ENCODE data around the gene STMN1. TPM values are rescaled to one million over a fixed set of nuclear protein-coding genes. Genes with fewer than 3 reads are reported as not detected.

Gene STMN1
- total and polyA plus RNA-seq, 2 of the 8 experiments (the other 6 are each of a cell fraction or from before 2014, with no cell fraction given), result 116 to 564 TPM

DNA sequence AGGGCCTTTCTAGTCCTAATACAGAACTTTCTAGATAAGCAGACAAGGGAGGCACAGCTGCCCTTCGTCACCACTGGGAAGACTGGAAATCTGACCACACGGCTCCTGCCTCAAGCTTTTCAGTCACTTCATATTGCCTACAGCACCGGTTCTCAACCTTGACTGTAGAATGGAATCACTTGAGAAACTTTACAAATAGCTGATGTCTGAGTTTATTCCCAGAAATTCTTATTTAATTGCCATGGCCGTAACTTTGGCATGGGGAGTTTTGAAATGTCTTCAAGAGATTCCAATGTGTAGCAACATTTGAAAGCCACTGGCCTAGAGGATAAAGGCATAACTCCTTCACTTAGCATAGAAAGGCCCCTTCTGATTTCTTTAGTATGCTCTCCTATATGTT, 42.4 kb upstream of the STMN1 start:
- POLR2A ChIA-PET (ENCODE audit: partially characterized antibody), result no interaction called here
- TF ChIP-seq RXRA (IDR thresholded peaks at IDR 0.05; ENCODE audit: insufficient read depth, low read depth, low read length) (no peak), CEBPB (IDR thresholded peaks at IDR 0.05; ENCODE audit: low read depth, low read length) (no peak), RBBP5 (IDR thresholded peaks at IDR 0.05; ENCODE audit: borderline replicate concordance, low read depth, low read length) (no peak), SIRT6 (IDR thresholded peaks at IDR 0.05; ENCODE audit: low read length) (no peak)
- TF ChIP-seq, protein P1, sequence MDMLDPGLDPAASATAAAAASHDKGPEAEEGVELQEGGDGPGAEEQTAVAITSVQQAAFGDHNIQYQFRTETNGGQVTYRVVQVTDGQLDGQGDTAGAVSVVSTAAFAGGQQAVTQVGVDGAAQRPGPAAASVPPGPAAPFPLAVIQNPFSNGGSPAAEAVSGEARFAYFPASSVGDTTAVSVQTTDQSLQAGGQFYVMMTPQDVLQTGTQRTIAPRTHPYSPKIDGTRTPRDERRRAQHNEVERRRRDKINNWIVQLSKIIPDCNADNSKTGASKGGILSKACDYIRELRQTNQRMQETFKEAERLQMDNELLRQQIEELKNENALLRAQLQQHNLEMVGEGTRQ (IDR thresholded peaks at IDR 0.05; ENCODE audit: low read length), result no peak

More for the DNA sequence above, 42.4 kb upstream of the STMN1 start:
- H3K36me3 ChIP-seq (ENCODE audit: control insufficient read depth in 2 of 4, insufficient read depth in 4 of 4, low read length in 3 of 4), result no peaks in the 10 kb centered on the region
- H3K23me2 ChIP-seq (ENCODE audit: low read depth, low read length), result no peaks in the 10 kb centered on the region
- no peak overlapping the region for H3K56ac ChIP-seq (replicated peaks; ENCODE audit: insufficient read length, low read depth, low read length)
- no peak overlapping the region for H2BK5ac ChIP-seq (ENCODE audit: low read depth, low read length)
- no peak overlapping the region for H3K4ac ChIP-seq (replicated peaks; ENCODE audit: insufficient read length, low read depth, low read length)
- no peak for FAIRE-seq
- H3K79me2 ChIP-seq (ENCODE audit: control insufficient read depth in 1 of 2, insufficient read depth in 2 of 2, low read length in 2 of 2), result no peaks in the 10 kb centered on the region
- no peak overlapping the region for H4K8ac ChIP-seq (ENCODE audit: extremely low read depth, insufficient read depth, low read length)
- no peak overlapping the region for H2BK12ac ChIP-seq (ENCODE audit: low read depth, low read length)
- H3K4me3 ChIP-seq (ENCODE audit: extremely low read depth in 1 of 4, insufficient read depth in 2 of 4, low read depth in 3 of 4, low read length in 4 of 4), result no peak overlapping the region
- H3K4me1 ChIP-seq (replicated peaks in 1 of 4; ENCODE audit: control insufficient read depth in 3 of 4, insufficient read depth in 4 of 4, low read length in 3 of 4), result no peaks in the 10 kb centered on the region
- no peak overlapping the region for H2BK120ac ChIP-seq (replicated peaks; ENCODE audit: low read depth, low read length)
- H3K18ac ChIP-seq (ENCODE audit: extremely low read depth, low read length), result no peak overlapping the region
- no peak overlapping the region for H4K91ac ChIP-seq (replicated peaks; ENCODE audit: insufficient read length, low read length)
- no peak overlapping the region for H3K4me2 ChIP-seq (ENCODE audit: insufficient read depth in 1 of 2, low read depth in 2 of 2, low read length in 2 of 2)
- H3K79me1 ChIP-seq (ENCODE audit: low read depth, low read length), result no peaks in the 10 kb centered on the region
- H3K27me3 ChIP-seq (replicated peaks in 1 of 4; ENCODE audit: control insufficient read depth in 3 of 4, extremely low read depth in 1 of 4, insufficient read depth in 3 of 4, low read length in 3 of 4), result no peaks in the 10 kb centered on the region
- no peaks in the 10 kb centered on the region for H4K20me1 ChIP-seq (replicated peaks in 1 of 2; ENCODE audit: control insufficient read depth in 1 of 2, insufficient read depth in 2 of 2, low read length in 2 of 2)
- H2AFZ ChIP-seq (ENCODE audit: low read length), result no peak overlapping the region
- no peak overlapping the region for H2AK5ac ChIP-seq (ENCODE audit: low read depth, low read length)
- H2BK20ac ChIP-seq (ENCODE audit: low read length), result no peak overlapping the region
- 87% methylated on average over 4 of the region's 4 CpGs; no CpG with 5 or more reads in 1 of the 2 experiments for WGBS, 2 experiments (ENCODE audit: extremely low coverage in 1 of 2, insufficient coverage in 1 of 2, insufficient read length in 1 of 2, insufficient replicate concordance in 2 of 2, low coverage in 1 of 2, low lambda C conversion rate in 2 of 2, missing lambda C conversion rate in 1 of 2)
- H2BK15ac ChIP-seq (ENCODE audit: low read length), result no peak overlapping the region
- H4K5ac ChIP-seq (ENCODE audit: insufficient read length, low read depth, low read length), result no peak overlapping the region
- H3K23ac ChIP-seq (ENCODE audit: insufficient read length), result no peak overlapping the region
- no peak overlapping the region for H3K14ac ChIP-seq (ENCODE audit: insufficient read length)
- no peaks in the 10 kb centered on the region for H3K9me3 ChIP-seq (ENCODE audit: insufficient read depth in 2 of 2, low read depth in 1 of 2, low read length in 1 of 2)
- no peak overlapping the region for H3K9ac ChIP-seq (replicated peaks in 1 of 4; ENCODE audit: extremely low read depth in 1 of 4, low read depth in 3 of 4, low read length in 3 of 4)
- no peak for DNase-seq (ENCODE audit: low read depth in 1 of 2, low spot score in 2 of 2)
- CTCF ChIA-PET (ENCODE audit: partially characterized antibody), result interaction anchor here (0.7 to 2.0 kb wide), 5 partner anchors 10 to 67 kb away, joined by 3 to 7 read pairs (median 4); no protein-coding TSS in a partner anchor
- H3K27ac ChIP-seq (ENCODE audit: low read depth, low read length), result no peak overlapping the region

Data from H1 (cell line).